PC-9 (cell line): ENCODE data around the gene TRMT2B. TPM values are rescaled to one million over a fixed set of nuclear protein-coding genes. Genes with fewer than 3 reads are reported as not detected.
"Not testable (repeated sequence)": the region's sequence is repeated elsewhere in the genome, so short reads cannot be mapped to it uniquely, and the experiment has no call there.

Experiments used
- BruUV-seq: library from RNA; stranded (reverse); fragments of 400-500 nt; replicated peaks from 2 replicates; lab custom pipeline; 2021; lab: Mats Ljungman, UMichigan
- CTCF ChIA-PET: fragments of 300-600 bp; sonication (Branson Sonifier 250); formaldehyde crosslinking; loops from one replicate; lab custom pipeline; 2022; ENCODE audit warnings: antibody characterized with exemption; lab: Charles Lee
- POLR2A ChIA-PET: fragments of 300-600 bp; sonication (Branson Sonifier 250); formaldehyde crosslinking; loops from one replicate; lab custom pipeline; 2022; ENCODE audit warnings: antibody characterized with exemption; ENCODE audit not compliant: unreplicated experiment; lab: Charles Lee
- DNase-seq, 2 experiments: peaks; one replicate each; pipeline versions ENCODE4 v3.0.0 to v3.0.0-alpha.2; 2015 to 2022; ENCODE audit warnings: mixed read lengths in 1 of 2
- H2AFZ ChIP-seq: fragments of 200-600 bp; sonication (generic); 2 replicates; pipeline ENCODE4 v1.8.1; 2017; ENCODE audit warnings: antibody characterized with exemption
- H3F3A ChIP-seq: fragments of 200-600 bp; sonication (generic); 2 replicates; pipeline ENCODE4 v1.8.1; 2017; ENCODE audit warnings: antibody characterized with exemption, mild to moderate bottlenecking, low read depth; ENCODE audit not compliant: insufficient read depth
- H3K27ac ChIP-seq: fragments of 200-600 bp; sonication (generic); 2 replicates; pipeline ENCODE4 v1.6.1; 2016; ENCODE audit warnings: mixed run types
- H3K27me3 ChIP-seq: fragments of 200-600 bp; sonication (generic); 2 replicates; pipeline ENCODE4 v1.6.1; 2016; ENCODE audit warnings: low read depth, mixed run types; ENCODE audit not compliant: insufficient read depth
- H3K36me3 ChIP-seq: fragments of 200-600 bp; sonication (generic); 2 replicates; pipeline ENCODE4 v1.6.1; 2016; ENCODE audit warnings: low read depth, mixed run types
- H3K4me1 ChIP-seq: fragments of 200-600 bp; sonication (generic); replicated peaks from 2 replicates; pipeline ENCODE4 v1.6.1; 2016; ENCODE audit warnings: mixed run types; ENCODE audit not compliant: insufficient read depth
- H3K4me2 ChIP-seq: fragments of 200-600 bp; sonication (generic); 2 replicates; pipeline ENCODE4 v1.6.1; 2017; ENCODE audit warnings: mixed run types
- H3K4me3 ChIP-seq: fragments of 200-600 bp; sonication (generic); 2 replicates; pipeline ENCODE4 v1.6.1; 2016; ENCODE audit warnings: mixed run types
- H3K79me2 ChIP-seq: fragments of 200-600 bp; sonication (generic); 2 replicates; pipeline ENCODE4 v1.6.1; 2017; ENCODE audit warnings: low read depth, mixed run types
- H3K9me2 ChIP-seq: fragments of 200-600 bp; sonication (generic); 2 replicates; pipeline ENCODE4 v1.8.1; 2017; ENCODE audit warnings: mild to moderate bottlenecking; ENCODE audit not compliant: insufficient read depth
- H3K9me3 ChIP-seq: fragments of 200-600 bp; sonication (generic); 2 replicates; pipeline ENCODE4 v1.8.1; 2016; ENCODE audit warnings: low read depth; ENCODE audit not compliant: insufficient read depth
- H4K20me1 ChIP-seq: fragments of 200-600 bp; sonication (generic); 2 replicates; pipeline ENCODE4 v1.8.1; 2017; ENCODE audit not compliant: insufficient read depth
- EZH2 ChIP-seq: fragments of 200-600 bp; sonication (generic); IDR thresholded peaks from 2 replicates; pipeline ENCODE4 v1.8.0; 2017; ENCODE audit warnings: antibody characterized with exemption, low read depth
- intact Hi-C: fragments of 100-400 bp; cut with micrococcal nuclease; formaldehyde crosslinking; loops from one replicate; pipeline ENCODE4 v1.10.0; 2022; ENCODE audit not compliant: unreplicated experiment
- total RNA-seq: library from RNA; stranded (reverse); gene quantifications from 2 replicates; pipeline ENCODE4 v1.2.3, GENCODE V29; 2021
- TF ChIP-seq, protein P1 (sequence below): fragments of 200-600 bp; sonication (generic); conservative IDR thresholded peaks from 2 replicates; pipeline ENCODE4 v1.6.1; 2017; ENCODE audit warnings: mixed run types, antibody characterized with exemption, mild to moderate bottlenecking, moderate library complexity

Gene TRMT2B
- total RNA-seq, 1 experiment from 2014 or later, result 31.6 TPM

DNA sequence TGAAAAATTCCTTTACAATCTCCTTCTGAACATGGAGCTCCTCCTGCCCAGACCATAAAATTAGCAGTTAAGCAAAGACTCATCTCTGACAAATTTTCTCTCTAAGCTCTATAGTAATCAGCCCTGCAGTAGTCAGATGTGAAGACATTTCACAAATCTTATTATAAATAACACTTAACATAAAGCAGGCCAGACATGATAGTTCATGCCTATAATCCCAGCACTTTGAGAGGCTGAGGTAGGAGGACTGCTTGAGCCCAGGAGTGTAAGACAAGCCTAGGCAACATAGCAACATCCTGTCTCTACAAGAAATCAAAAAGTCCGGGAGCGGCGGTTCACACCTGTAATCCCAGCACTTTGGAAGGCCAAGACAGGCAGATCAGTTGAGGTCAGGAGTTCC lies 29.9 kb downstream of the TRMT2B start:
- CTCF ChIA-PET, result no interaction called here
- no peak overlapping the region for H3K4me2 ChIP-seq
- TF ChIP-seq, protein P1, sequence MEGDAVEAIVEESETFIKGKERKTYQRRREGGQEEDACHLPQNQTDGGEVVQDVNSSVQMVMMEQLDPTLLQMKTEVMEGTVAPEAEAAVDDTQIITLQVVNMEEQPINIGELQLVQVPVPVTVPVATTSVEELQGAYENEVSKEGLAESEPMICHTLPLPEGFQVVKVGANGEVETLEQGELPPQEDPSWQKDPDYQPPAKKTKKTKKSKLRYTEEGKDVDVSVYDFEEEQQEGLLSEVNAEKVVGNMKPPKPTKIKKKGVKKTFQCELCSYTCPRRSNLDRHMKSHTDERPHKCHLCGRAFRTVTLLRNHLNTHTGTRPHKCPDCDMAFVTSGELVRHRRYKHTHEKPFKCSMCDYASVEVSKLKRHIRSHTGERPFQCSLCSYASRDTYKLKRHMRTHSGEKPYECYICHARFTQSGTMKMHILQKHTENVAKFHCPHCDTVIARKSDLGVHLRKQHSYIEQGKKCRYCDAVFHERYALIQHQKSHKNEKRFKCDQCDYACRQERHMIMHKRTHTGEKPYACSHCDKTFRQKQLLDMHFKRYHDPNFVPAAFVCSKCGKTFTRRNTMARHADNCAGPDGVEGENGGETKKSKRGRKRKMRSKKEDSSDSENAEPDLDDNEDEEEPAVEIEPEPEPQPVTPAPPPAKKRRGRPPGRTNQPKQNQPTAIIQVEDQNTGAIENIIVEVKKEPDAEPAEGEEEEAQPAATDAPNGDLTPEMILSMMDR, result no peak
- TF ChIP-seq EZH2, result no peak
- POLR2A ChIA-PET, result no interaction called here
- no peak overlapping the region for H2AFZ ChIP-seq
- no peaks in the 10 kb centered on the region for H3K9me3 ChIP-seq
- no peak overlapping the region for H3K27ac ChIP-seq
- no peaks in the 10 kb centered on the region for H3K4me1 ChIP-seq
- no peaks in the 10 kb centered on the region; the same call in 1 of the 2 replicates for H3K36me3 ChIP-seq
- intact Hi-C loops, result no loop called here
- H3K79me2 ChIP-seq, result no peaks in the 10 kb centered on the region
- H3K4me3 ChIP-seq, result no peak overlapping the region
- no peak for DNase-seq
- H4K20me1 ChIP-seq, result no peaks in the 10 kb centered on the region
- BruUV-seq, result no TSS peak
- H3F3A ChIP-seq, result no peaks in the 10 kb centered on the region
- no peaks in the 10 kb centered on the region for H3K9me2 ChIP-seq
- no peaks in the 10 kb centered on the region for H3K27me3 ChIP-seq

DNA sequence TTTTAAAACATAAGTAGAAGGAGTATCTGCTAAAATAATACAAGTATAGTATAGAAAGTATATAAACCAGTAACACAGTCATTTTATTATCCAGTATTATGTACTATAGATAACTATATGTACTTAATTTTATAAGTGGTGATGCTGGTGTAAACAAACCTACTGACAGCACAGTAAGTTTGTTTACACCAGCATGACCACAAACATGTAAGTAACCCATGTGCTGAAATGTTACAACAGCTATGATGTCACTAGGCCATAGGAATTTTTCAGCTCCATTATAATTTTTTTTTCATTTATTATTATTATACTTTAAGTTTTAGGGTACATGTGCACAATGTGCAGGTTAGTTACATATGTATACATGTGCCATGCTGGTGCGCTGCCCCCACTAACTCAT lies 39.9 kb downstream of the TRMT2B start:
- intact Hi-C loops, H3K27me3 ChIP-seq, H3K9me2 ChIP-seq, H3K4me3 ChIP-seq, DNase-seq, H3K79me2 ChIP-seq, H3K4me1 ChIP-seq, H2AFZ ChIP-seq, H3K9me3 ChIP-seq, CTCF ChIA-PET, H3K4me2 ChIP-seq, H3F3A ChIP-seq, H3K36me3 ChIP-seq, POLR2A ChIA-PET, BruUV-seq, H3K27ac ChIP-seq, H4K20me1 ChIP-seq: not testable (repeated sequence)

DNA sequence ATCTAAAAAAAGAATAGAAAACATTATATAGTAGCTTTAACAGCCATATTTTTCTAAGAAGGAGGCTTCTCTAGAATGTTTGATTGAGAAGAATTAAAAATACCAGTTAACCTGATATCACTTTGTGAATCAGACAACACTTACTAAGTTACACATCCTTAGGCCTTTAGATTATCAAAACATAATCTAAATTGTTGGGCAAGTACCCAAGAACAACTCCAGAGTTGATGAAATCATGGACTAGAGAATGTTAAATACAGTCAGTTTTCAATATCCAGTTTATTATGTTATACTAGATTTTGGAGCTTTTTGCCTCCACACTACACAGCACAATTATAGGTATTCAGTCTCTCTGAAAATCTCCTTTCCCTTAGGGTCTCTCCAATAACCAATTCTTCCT lies 42.8 kb downstream of the TRMT2B start:
- Histone ChIP-seq H3K79me2 (no peaks in the 10 kb centered on the region), H3K36me3 (0 out of 2 replicates have a peak, but pooled peaks cover 4% of the 10 kb centered on the region), H3K4me3 (no peak overlapping the region), H3K27ac (no peak overlapping the region), H3F3A (no peaks in the 10 kb centered on the region), H3K9me3 (no peaks in the 10 kb centered on the region), H3K4me1 (no peaks in the 10 kb centered on the region), H2AFZ (no peak overlapping the region), H4K20me1 (no peaks in the 10 kb centered on the region), H3K4me2 (no peak overlapping the region), H3K9me2 (no peaks in the 10 kb centered on the region), H3K27me3 (no peaks in the 10 kb centered on the region)
- BruUV-seq, result no TSS peak
- TF ChIP-seq, protein P1, result no peak
- no peak for TF ChIP-seq EZH2
- intact Hi-C loops, result no loop called here
- CTCF ChIA-PET, result no interaction called here
- DNase-seq, result no peak
- POLR2A ChIA-PET, result no interaction called here

DNA sequence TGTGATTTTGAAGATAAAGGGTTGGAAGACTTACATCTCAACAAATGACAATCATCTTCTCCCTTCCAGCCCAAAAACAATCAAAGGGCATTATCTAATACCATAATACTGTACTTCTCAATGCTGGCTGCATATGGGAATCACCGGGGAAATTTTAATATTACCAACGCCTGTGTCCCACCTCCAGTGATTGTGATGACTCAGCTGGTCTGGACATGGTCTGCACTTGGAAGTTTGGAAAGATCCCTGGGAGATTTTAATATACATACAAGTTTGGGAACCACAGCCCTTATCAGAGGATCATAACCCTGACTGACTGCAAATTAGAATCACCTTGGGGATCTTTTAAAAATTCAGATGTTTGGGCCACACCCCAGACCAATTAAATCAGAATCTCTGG lies 52.5 kb downstream of the TRMT2B start:
- Histone ChIP-seq H4K20me1 (no peaks in the 10 kb centered on the region), H2AFZ (no peak overlapping the region), H3K4me3 (no peak overlapping the region), H3F3A (peaks cover 11% of the 10 kb centered on the region), H3K4me1 (peaks cover 17% of the 10 kb centered on the region), H3K9me3 (no peaks in the 10 kb centered on the region), H3K27ac (no peak overlapping the region), H3K79me2 (no peaks in the 10 kb centered on the region), H3K36me3 (no peaks in the 10 kb centered on the region), H3K27me3 (no peaks in the 10 kb centered on the region), H3K4me2 (no peak overlapping the region), H3K9me2 (no peaks in the 10 kb centered on the region)
- intact Hi-C loops, result loop anchor here (5.0 kb wide), 1 partner anchor 102 kb away; no protein-coding TSS in a partner anchor
- TF ChIP-seq EZH2, result no peak
- TF ChIP-seq, protein P1, result no peak
- DNase-seq, result no peak
- BruUV-seq, result no TSS peak
- ChIA-PET POLR2A (no interaction called here), CTCF (no interaction called here)
